Colonic mucosa (tissue), 4 donors: ENCODE data around the gene RYR2. TPM values are rescaled to one million over a fixed set of nuclear protein-coding genes. Genes with fewer than 3 reads are reported as not detected.
"Not testable (repeated sequence)": the region's sequence is repeated elsewhere in the genome, so short reads cannot be mapped to it uniquely, and the experiment has no call there.

ENCODE experiments used
- DNase-seq: peaks from one replicate; pipeline ENCODE4 v3.0.0-alpha.2; 2020
- H3K27ac ChIP-seq: fragments of 200-600 bp; one replicate; pipeline ENCODE4 v1.8.0; 2021
- H3K27me3 ChIP-seq: fragments of 200-600 bp; one replicate; pipeline ENCODE4 v1.8.0; 2021
- H3K36me3 ChIP-seq: fragments of 200-600 bp; one replicate; pipeline ENCODE4 v1.8.0; 2021
- H3K4me1 ChIP-seq: fragments of 200-600 bp; one replicate; pipeline ENCODE4 v1.8.0; 2021; ENCODE audit warnings: mild to moderate bottlenecking
- H3K4me3 ChIP-seq: fragments of 200-600 bp; one replicate; pipeline ENCODE4 v1.8.0; 2021
- H3K9ac ChIP-seq, 2 donors: one replicate each; pipeline ENCODE4 v1.7.0; 2013; ENCODE audit warnings: control low read depth in 2 of 2, low read depth in 2 of 2, low read length in 2 of 2
- H3K9me3 ChIP-seq: fragments of 200-600 bp; one replicate; pipeline ENCODE4 v1.8.0; 2021
- intact Hi-C: fragments of 100-400 bp; cut with DNase I; formaldehyde crosslinking; loops from one replicate; pipeline ENCODE4 v1.14.1; 2022
- total RNA-seq, 2 donors: library from RNA; stranded (reverse); fragmentation: NEBNext Ultra II Directional in 1 of 2; extraction: Animal tissue kit (Norgen Biotek cat#: 25700) in 1 of 2; gene quantifications; one replicate each; pipeline ENCODE4 v1.2.1, GENCODE V29; 2021
- TF ChIP-seq, protein P1 (sequence below): fragments of 200-600 bp; IDR thresholded peaks from one replicate; pipeline ENCODE4 v1.8.0; 2022; ENCODE audit warnings: antibody characterized with exemption, mild to moderate bottlenecking
- donor health status: healthy.
- donor health status: DM: no; HTN: no; CAD: no.
- donor health status: DM: no; HTN: no; CAD: no.

RYR2 gene
- total RNA-seq, 2 donors from 2014 or later = 0.15 to 0.56 TPM

DNA sequence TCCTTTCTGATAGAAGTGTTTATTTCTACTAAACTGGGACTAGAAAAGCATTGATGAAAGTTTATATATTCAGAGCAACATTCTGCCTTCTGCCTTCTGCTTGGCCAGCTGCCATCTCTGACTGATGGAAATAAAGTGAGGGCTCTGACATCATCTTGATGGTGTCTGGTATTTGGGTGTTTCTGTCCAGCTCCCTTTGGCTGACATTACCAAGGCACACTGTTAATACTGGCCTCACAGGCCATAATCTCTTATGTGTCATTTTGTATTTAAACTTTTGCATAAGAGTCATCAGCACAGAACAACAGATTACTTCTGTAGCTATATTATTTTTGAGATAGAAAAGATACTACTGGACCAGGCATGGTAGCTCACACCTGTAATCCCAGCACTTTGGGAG lies 216.9 kb downstream of the RYR2 start:
- Histone ChIP-seq H3K27me3 (no peaks in the 10 kb centered on the region), H3K9ac (no peak overlapping the region), H3K4me3 (no peak overlapping the region), H3K9me3 (no peaks in the 10 kb centered on the region), H3K27ac (no peak overlapping the region), H3K4me1 (no peaks in the 10 kb centered on the region), H3K36me3 (no peaks in the 10 kb centered on the region)
- intact Hi-C loops = no loop called here
- TF ChIP-seq, protein P1, sequence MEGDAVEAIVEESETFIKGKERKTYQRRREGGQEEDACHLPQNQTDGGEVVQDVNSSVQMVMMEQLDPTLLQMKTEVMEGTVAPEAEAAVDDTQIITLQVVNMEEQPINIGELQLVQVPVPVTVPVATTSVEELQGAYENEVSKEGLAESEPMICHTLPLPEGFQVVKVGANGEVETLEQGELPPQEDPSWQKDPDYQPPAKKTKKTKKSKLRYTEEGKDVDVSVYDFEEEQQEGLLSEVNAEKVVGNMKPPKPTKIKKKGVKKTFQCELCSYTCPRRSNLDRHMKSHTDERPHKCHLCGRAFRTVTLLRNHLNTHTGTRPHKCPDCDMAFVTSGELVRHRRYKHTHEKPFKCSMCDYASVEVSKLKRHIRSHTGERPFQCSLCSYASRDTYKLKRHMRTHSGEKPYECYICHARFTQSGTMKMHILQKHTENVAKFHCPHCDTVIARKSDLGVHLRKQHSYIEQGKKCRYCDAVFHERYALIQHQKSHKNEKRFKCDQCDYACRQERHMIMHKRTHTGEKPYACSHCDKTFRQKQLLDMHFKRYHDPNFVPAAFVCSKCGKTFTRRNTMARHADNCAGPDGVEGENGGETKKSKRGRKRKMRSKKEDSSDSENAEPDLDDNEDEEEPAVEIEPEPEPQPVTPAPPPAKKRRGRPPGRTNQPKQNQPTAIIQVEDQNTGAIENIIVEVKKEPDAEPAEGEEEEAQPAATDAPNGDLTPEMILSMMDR = no peak
- no peak for DNase-seq

- Histone ChIP-seq H3K4me3 (no peak overlapping the region), H3K9ac (no peak overlapping the region), H3K27me3 (no peaks in the 10 kb centered on the region), H3K27ac (no peak overlapping the region), H3K4me1 (no peaks in the 10 kb centered on the region), H3K36me3 (no peaks in the 10 kb centered on the region), H3K9me3 (no peaks in the 10 kb centered on the region)
- intact Hi-C loops = no loop called here
- TF ChIP-seq, protein P1 = no peak
- DNase-seq = no peak
These were observed 219.2 kb downstream of the RYR2 start for GRCh38 chr1:237261198-237261597.

- intact Hi-C loops = no loop called here
- TF ChIP-seq, protein P1 = no peak
These were observed 225.8 kb downstream of the RYR2 start for GRCh38 chr1:237267743-237268142.

GRCh38 chr1:237269938-237270337 lies 228.0 kb downstream of the RYR2 start:
- no peak overlapping the region for H3K4me3 ChIP-seq
- no peaks in the 10 kb centered on the region for H3K4me1 ChIP-seq
- intact Hi-C loops = no loop called here
- TF ChIP-seq, protein P1 = no peak
- H3K36me3 ChIP-seq = no peaks in the 10 kb centered on the region
- no peak for DNase-seq
- H3K9me3 ChIP-seq = no peaks in the 10 kb centered on the region
- no peak overlapping the region for H3K27ac ChIP-seq
- no peaks in the 10 kb centered on the region for H3K27me3 ChIP-seq
- H3K9ac ChIP-seq = no peak overlapping the region

More at GRCh38 chr1:237267743-237268142, 225.8 kb downstream of the RYR2 start:
- Histone ChIP-seq H3K27ac (no peak overlapping the region), H3K9ac (no peak overlapping the region), H3K27me3 (no peaks in the 10 kb centered on the region), H3K4me1 (no peaks in the 10 kb centered on the region), H3K4me3 (no peak overlapping the region), H3K36me3 (no peaks in the 10 kb centered on the region), H3K9me3 (no peaks in the 10 kb centered on the region)
- no peak for DNase-seq

DNA sequence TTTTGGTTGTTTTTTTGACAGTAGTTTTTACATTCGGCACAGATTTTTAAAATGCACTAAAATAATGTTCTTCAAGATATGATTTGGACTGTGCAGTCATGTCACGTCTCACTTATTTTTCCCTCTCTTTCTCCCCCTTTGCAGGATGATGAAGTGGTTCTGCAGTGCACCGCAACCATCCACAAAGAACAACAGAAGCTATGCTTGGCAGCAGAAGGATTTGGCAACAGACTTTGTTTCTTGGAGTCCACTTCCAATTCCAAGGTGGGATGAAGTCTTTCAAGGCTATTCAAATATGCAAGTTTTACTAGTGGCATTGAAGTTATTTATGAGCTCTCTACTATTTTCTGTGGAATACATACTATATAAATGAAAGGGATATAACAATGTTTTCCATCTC lies 228.4 kb downstream of the RYR2 start:
- Histone ChIP-seq H3K27ac (no peak overlapping the region), H3K9ac (no peak overlapping the region), H3K27me3 (no peaks in the 10 kb centered on the region), H3K9me3 (no peaks in the 10 kb centered on the region), H3K36me3 (no peaks in the 10 kb centered on the region), H3K4me1 (no peaks in the 10 kb centered on the region), H3K4me3 (no peak overlapping the region)
- intact Hi-C loops = no loop called here
- TF ChIP-seq, protein P1 = no peak
- DNase-seq = no peak

GRCh38 chr1:237277994-237278393 lies 236.0 kb downstream of the RYR2 start:
- H3K4me3 ChIP-seq, H3K27me3 ChIP-seq, H3K27ac ChIP-seq, H3K4me1 ChIP-seq, H3K9me3 ChIP-seq, H3K9ac ChIP-seq, H3K36me3 ChIP-seq, DNase-seq, intact Hi-C loops: not testable (repeated sequence)
